ENCODE results near the gene USP3. TPM values are rescaled to one million over a fixed set of nuclear protein-coding genes. Genes with fewer than 3 reads are reported as not detected.

USP3 gene
- total and polyA plus RNA-seq, 2 of the 13 experiments (the other 11 are each of a cell fraction or from before 2014, with no cell fraction given): 14.3 to 61.2 TPM

DNA sequence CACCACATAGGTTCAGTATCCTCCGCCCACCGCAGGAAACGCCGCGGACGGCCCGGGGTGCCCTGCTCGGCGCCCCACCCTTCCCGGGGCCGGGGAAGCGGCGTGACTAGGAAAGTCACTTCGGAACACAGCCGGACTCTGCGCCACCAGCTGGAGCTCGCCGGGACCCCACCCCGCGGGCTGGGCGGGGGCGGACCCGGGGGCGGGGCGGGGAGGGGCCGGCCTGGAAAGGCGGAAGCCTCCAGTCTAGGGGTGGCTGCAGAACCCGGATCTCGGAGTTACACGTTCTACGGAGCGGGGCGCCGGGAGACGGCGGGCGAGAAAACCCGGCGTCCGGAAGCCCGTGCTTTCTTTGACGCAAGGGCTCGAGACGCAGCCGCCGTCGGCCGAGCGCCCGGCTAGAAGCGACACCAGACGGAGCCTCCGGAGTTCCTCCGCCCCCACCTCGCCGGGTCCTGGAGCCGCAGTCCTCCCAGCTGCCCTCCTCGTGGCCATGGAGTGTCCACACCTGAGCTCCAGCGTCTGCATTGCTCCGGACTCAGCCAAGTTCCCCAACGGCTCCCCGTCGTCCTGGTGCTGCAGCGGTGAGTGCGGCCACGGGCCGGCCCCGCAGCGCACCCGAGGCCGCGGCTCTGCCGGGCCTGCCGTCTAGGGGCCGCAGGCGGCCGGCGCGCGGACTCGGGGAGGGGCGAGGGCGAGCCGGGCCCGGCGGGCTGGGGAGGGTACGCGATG lies at the start of gene USP3 (continued):
- TF ChIP-seq, protein P1, sequence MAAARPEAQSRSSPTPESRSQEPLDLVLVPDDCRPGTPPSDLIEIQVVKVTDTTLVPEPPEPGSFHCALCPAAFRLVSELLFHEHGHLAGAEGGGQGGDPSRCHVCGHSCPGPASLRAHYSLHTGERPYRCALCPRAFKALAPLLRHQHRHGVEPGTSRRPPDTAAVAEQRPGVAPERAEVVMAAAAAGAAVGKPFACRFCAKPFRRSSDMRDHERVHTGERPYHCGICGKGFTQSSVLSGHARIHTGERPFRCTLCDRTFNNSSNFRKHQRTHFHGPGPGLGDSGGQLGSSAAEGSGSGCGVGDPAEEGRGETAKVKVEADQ (CRISPR knock-in tag; IDR thresholded peaks at IDR 0.05; ENCODE audit: borderline replicate concordance): no peak
- TF ChIP-seq, protein P2, sequence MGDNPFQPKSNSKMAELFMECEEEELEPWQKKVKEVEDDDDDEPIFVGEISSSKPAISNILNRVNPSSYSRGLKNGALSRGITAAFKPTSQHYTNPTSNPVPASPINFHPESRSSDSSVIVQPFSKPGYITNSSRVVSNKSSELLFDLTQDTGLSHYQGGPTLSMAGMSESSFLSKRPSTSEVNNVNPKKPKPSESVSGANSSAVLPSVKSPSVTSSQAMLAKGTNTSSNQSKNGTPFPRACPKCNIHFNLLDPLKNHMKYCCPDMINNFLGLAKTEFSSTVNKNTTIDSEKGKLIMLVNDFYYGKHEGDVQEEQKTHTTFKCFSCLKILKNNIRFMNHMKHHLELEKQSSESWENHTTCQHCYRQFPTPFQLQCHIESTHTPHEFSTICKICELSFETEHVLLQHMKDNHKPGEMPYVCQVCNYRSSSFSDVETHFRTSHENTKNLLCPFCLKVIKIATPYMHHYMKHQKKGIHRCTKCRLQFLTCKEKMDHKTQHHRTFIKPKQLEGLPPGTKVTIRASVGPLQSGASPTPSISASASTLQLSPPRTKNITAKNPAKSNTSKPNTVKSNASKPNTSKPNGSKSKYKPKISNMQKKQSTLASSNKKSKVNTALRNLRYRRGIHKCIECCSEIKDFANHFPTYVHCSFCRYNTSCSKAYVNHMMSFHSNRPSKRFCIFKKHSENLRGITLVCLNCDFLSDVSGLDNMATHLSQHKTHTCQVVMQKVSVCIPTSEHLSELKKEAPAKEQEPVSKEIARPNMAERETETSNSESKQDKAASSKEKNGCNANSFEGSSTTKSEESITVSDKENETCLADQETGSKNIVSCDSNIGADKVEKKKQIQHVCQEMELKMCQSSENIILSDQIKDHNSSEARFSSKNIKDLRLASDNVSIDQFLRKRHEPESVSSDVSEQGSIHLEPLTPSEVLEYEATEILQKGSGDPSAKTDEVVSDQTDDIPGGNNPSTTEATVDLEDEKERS (CRISPR knock-in tag; IDR thresholded peaks at IDR 0.05): no peak; the same call in 1 of the 2 replicates
- no peak for TF ChIP-seq JUNB (CRISPR knock-in tag; IDR thresholded peaks at IDR 0.05; ENCODE audit: borderline replicate concordance)
- no peak for TF ChIP-seq ZNF703 (CRISPR knock-in tag; IDR thresholded peaks at IDR 0.05; ENCODE audit: borderline replicate concordance)
- TF ChIP-seq, protein P3, sequence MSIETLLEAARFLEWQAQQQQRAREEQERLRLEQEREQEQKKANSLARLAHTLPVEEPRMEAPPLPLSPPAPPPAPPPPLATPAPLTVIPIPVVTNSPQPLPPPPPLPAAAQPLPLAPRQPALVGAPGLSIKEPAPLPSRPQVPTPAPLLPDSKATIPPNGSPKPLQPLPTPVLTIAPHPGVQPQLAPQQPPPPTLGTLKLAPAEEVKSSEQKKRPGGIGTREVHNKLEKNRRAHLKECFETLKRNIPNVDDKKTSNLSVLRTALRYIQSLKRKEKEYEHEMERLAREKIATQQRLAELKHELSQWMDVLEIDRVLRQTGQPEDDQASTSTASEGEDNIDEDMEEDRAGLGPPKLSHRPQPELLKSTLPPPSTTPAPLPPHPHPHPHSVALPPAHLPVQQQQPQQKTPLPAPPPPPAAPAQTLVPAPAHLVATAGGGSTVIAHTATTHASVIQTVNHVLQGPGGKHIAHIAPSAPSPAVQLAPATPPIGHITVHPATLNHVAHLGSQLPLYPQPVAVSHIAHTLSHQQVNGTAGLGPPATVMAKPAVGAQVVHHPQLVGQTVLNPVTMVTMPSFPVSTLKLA (IDR thresholded peaks at IDR 0.05): no peak
- TF ChIP-seq SALL1 (CRISPR knock-in tag; IDR thresholded peaks at IDR 0.05): peak; percentile 70
- TF ChIP-seq KLF16 (CRISPR knock-in tag; IDR thresholded peaks at IDR 0.05): peak in 1 of 2 experiments; percentile 75; a peak in 1 of 4 replicates
- no peak for TF ChIP-seq ZNF337 (CRISPR knock-in tag; IDR thresholded peaks at IDR 0.05; ENCODE audit: borderline replicate concordance, low read depth)
- no peak for TF ChIP-seq ZIK1 (CRISPR knock-in tag; IDR thresholded peaks at IDR 0.05; ENCODE audit: borderline replicate concordance, low read depth)
- TF ChIP-seq, protein P4, sequence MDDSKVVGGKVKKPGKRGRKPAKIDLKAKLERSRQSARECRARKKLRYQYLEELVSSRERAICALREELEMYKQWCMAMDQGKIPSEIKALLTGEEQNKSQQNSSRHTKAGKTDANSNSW (CRISPR knock-in tag; IDR thresholded peaks at IDR 0.05; ENCODE audit: borderline replicate concordance): no peak
- TF ChIP-seq RBFOX2 (IDR thresholded peaks at IDR 0.05; ENCODE audit: low read depth, low read length): peak; percentile 95
- TF ChIP-seq, protein P5, sequence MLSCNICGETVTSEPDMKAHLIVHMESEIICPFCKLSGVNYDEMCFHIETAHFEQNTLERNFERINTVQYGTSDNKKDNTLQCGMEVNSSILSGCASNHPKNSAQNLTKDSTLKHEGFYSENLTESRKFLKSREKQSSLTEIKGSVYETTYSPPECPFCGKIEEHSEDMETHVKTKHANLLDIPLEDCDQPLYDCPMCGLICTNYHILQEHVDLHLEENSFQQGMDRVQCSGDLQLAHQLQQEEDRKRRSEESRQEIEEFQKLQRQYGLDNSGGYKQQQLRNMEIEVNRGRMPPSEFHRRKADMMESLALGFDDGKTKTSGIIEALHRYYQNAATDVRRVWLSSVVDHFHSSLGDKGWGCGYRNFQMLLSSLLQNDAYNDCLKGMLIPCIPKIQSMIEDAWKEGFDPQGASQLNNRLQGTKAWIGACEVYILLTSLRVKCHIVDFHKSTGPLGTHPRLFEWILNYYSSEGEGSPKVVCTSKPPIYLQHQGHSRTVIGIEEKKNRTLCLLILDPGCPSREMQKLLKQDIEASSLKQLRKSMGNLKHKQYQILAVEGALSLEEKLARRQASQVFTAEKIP (CRISPR knock-in tag; IDR thresholded peaks at IDR 0.05; ENCODE audit: borderline replicate concordance): no peak
- no peak for TF ChIP-seq IRX3 (CRISPR knock-in tag; IDR thresholded peaks at IDR 0.05; ENCODE audit: borderline replicate concordance, low read depth)
- no peak for TF ChIP-seq ZNF382 (CRISPR knock-in tag; IDR thresholded peaks at IDR 0.05; ENCODE audit: borderline replicate concordance)
- TF ChIP-seq, protein P6, sequence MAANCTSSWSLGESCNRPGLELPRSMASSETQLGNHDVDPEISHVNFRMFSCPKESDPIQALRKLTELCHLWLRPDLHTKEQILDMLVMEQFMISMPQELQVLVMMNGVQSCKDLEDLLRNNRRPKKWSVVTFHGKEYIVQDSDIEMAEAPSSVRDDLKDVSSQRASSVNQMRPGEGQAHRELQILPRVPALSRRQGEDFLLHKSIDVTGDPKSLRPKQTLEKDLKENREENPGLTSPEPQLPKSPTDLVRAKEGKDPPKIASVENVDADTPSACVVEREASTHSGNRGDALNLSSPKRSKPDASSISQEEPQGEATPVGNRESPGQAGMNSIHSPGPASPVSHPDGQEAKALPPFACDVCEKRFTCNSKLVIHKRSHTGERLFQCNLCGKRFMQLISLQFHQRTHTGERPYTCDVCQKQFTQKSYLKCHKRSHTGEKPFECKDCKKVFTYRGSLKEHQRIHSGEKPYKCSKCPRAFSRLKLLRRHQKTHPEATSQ (CRISPR knock-in tag; IDR thresholded peaks at IDR 0.05; ENCODE audit: borderline replicate concordance): no peak
- no peak for TF ChIP-seq STAT5B (CRISPR knock-in tag; IDR thresholded peaks at IDR 0.05)
- no peak for TF ChIP-seq ZNF589 (CRISPR knock-in tag; conservative IDR thresholded peaks at IDR 0.05)
- no peak; the same call in 1 of the 2 replicates for TF ChIP-seq ZNF598 (CRISPR knock-in tag; IDR thresholded peaks at IDR 0.05; ENCODE audit: borderline replicate concordance)
- TF ChIP-seq MAFG (CRISPR knock-in tag; IDR thresholded peaks at IDR 0.05): no peak

All from HepG2 (cell line).